HG02571 (cell line): ENCODE results near the gene SLC26A1.

Experiments used
- ATAC-seq: cut with Tn5 transposase; IDR thresholded peaks from one replicate; pipeline ENCODE4 v1.9.1; 2021; ENCODE audit warnings: mild to moderate bottlenecking, moderate library complexity; ENCODE audit not compliant: unreplicated experiment

The SLC26A1 gene

DNA sequence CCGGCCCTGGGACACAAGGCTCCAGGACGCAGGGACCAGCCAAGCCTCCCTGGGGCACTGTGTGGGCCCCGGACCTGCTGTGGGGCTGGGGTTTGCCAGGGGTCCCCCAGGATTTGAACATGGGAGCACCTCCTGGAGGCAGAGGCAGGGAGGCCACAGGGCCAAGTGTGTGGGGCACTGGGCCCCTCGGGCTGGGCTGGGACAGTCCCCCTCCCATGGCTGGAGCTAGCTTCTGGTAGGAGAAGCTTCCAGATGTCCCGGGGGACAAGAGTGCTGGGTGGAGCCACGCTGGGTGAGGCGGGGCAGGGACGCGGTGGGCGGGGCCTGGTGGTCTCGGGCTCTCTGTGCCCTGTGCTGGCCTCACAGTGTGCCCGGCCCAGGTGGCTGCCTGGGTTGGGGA lies 36.8 kb upstream of the SLC26A1 start:
- ATAC-seq = no peak

DNA sequence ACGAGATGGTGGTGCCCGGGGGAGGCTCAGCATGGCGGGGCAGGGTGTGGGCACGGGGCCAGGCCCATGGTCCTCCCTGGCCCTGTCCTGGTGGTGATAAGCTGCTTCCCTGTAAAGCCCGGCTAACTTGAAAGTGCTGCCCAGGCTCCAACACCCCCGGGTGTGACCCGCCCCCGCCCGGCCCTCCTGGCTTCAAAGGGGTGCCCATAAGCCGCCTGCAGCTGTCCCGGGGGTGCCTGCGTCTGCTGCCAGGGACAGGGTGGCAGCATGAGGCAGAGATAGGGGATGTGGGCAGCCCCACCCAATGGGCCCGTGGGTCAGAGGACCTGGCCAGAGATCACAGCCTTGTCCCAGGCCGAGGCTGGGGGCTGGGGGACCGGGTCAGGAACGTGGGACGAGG lies 36.3 kb upstream of the SLC26A1 start:
- no peak for ATAC-seq

DNA sequence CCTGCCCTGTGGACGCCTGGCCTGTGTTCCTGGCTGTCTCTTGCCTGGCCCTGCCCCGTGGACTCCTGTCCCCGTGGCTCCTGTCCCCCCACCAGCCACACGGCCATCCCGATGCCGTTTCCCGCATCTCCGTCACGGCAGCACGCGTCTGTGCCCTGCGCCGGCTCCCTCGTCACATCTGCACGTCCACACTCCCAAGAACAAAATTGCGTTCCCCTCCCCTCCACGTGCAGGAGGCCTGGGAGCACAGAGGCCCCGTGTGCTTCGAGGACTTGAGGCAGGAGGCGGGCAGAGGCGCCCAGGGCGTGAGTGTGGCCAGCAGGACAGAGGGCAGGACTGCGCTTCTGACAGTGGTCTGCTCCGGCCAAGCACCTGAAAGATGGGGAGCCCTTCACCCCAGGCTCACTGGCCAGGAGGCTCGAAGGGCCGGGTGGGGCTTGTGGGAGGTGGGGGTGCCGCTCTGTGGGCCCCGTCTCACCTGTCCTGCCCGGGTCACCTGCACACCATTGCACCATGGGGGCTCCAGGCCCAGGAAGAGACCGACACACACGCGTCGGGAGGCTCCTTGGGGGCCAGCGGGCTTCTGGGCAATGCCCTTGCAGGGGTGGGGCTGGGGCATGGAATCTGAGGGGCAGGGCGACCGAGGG lies 35.5 kb upstream of the SLC26A1 start:
- no peak for ATAC-seq

DNA sequence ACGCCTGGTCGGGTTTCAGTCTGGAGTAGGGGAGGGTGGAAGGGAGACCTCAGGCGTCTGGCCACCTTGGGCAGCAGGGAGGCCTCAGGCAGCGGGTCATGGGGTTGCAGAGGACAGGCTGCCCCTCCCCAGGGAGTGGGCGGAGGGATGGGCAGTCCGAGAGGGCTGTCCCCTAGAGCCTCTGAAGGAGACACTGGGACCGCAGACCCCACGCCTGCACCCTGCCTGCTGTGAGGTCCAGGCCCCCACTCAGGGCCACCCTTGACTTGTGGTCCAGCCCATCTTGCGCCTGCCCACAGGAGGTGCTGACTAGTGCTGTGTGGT lies 34.7 kb upstream of the SLC26A1 start:
- no peak for ATAC-seq

DNA sequence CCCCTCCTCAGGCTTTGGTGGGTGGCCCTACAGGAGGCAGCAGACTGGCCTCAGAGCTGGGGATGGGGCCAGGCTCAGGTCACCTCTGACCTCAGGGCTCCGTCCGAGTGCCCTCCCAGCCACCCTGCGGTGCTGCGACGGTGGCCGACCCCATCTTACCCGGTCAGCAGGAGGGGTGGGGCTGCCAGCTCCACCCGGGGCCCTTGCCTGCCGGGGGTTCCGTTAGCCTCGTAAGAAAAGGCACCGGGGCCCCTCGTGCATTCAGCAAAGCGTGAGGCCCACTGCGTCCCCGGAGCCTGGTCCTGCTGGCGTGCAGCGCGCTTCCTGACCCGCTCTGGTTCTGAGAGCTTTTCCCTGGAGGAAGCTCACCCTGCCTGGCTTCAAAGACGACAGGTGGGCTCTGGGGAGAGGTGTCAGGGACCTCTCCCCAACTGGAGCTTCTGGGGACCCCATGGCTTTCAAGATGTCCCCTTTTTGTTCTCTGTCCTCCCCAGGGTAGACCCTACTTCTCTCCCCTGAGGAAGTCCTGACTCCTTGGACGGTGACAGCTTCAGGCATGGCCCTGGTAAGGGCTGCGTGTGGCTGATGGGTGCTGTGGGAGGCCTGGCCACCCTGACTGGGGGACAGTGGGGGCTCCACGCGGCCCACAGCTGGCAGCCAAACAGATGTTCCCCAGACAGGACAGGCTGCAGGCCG lies 34.2 kb upstream of the SLC26A1 start:
- no peak for ATAC-seq

DNA sequence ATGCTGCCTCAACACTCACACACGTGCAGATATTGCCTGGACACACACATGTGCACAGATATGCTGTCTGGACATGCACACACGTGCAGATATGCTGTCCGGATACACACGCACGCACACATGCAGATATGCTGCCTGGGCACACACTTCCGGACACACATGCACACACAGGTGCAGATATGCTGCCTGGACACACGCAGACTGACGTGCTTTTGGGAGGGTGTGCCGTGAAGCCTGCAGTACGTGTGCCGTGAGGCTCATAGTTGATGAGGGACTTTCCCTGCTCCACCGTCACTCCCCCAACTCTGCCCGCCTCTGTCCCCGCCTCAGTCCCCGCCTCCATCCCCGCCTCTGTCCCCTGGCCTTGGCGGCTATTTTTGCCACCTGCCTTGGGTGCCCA lies 32.9 kb upstream of the SLC26A1 start:
- peak; percentile 53 for ATAC-seq

DNA sequence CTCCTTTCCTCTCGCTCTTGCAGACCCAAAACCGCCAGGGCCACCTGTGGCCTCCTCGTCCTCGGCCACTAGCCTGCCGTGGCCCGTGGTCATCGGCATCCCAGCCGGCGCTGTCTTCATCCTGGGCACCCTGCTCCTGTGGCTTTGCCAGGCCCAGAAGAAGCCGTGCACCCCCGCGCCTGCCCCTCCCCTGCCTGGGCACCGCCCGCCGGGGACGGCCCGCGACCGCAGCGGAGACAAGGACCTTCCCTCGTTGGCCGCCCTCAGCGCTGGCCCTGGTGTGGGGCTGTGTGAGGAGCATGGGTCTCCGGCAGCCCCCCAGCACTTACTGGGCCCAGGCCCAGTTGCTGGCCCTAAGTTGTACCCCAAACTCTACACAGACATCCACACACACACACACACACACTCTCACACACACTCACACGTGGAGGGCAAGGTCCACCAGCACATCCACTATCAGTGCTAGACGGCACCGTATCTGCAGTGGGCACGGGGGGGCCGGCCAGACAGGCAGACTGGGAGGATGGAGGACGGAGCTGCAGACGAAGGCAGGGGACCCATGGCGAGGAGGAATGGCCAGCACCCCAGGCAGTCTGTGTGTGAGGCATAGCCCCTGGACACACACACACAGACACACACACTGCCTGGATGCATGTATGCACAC lies 31.8 kb upstream of the SLC26A1 start:
- ATAC-seq = no peak

DNA sequence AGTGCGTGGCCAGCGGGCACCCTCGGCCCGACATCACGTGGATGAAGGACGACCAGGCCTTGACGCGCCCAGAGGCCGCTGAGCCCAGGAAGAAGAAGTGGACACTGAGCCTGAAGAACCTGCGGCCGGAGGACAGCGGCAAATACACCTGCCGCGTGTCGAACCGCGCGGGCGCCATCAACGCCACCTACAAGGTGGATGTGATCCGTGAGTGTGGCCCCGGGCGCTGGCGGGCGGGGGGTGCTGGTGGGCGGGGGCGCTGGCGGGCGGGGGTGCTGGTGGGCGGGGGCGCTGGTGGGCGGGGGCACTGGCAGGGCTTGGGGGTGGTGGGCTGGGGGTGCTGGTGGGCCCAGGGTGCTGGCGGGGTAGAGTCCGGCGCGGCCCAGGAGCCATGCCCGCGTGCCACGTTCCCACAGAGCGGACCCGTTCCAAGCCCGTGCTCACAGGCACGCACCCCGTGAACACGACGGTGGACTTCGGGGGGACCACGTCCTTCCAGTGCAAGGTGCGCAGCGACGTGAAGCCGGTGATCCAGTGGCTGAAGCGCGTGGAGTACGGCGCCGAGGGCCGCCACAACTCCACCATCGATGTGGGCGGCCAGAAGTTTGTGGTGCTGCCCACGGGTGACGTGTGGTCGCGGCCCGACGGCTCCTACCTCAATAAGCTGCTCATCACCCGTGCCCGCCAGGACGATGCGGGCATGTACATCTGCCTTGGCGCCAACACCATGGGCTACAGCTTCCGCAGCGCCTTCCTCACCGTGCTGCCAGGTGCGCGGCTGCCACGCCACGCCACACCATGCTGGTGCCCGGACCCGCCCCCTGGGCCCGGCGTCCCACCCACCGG lies 30.9 kb upstream of the SLC26A1 start:
- ATAC-seq = no peak

DNA sequence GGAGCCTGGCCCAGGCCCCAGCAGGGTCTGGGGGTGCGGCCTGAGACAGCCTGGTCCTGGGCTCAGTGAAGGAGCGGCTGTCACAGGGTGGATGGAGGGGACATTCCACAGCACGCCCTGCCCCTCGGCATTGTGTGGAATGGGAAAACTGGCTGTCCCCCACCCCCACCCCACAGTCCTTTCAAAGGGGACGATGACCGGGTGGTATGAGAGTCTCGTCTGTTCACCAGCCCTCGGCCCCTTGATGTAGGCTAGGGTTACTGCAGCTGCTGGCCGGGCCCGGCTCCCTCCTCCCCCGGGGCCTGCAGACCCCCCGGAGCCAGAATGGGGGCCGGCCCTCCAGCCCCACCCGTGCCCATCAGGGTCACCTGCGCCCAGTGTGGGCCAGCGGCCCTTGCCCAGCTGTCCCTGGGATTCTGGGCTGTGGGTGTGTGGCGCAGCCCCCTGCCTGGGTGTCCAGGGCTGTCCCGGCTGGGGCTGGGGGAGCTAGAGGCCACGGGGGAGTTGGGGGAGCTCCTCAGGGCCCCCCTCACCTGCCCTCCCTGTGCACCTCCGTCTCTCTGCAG lies 30.0 kb upstream of the SLC26A1 start:
- no peak for ATAC-seq

DNA sequence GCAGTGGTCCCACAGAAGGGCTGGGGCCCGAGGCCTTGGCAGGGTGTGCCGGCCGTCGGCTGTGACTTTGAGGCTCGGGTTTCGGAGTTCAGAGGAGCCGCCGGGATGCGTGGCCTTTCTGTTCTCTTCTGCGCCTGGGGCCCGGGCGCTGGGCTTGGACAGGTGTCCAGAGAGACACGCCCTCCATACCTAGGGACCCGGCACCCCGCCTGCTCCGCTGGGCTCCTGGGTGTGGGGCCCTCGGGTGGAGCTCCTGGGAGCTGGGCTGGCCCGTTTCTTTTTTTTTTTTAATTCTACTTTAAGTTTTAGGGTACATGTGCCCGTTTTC lies 29.5 kb upstream of the SLC26A1 start:
- no peak for ATAC-seq

DNA sequence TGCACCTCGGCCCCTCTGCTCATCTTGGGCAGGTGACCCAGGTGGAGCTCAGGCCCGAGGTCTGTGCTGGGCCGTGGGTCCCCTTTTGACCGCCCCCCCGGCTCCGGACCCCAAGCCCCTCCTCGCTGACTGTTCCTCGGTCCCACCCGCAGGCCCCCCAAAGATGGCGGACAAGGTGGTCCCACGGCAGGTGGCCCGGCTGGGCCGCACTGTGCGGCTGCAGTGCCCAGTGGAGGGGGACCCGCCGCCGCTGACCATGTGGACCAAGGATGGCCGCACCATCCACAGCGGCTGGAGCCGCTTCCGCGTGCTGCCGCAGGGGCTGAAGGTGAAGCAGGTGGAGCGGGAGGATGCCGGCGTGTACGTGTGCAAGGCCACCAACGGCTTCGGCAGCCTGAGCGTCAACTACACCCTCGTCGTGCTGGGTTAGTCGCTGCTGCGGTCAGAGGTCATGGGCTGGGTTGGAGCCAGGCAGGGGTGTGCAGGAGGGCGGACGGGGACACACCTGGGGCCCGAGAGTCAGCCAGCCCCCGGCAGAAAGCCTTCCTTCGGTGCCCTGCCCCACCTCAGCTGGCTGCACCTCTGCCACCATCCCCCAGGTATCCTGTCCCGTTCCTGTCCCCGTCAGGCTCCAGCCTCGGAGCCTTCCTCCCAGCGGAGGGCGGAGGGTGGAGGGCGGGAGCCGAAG lies 29.0 kb upstream of the SLC26A1 start:
- ATAC-seq = no peak

DNA sequence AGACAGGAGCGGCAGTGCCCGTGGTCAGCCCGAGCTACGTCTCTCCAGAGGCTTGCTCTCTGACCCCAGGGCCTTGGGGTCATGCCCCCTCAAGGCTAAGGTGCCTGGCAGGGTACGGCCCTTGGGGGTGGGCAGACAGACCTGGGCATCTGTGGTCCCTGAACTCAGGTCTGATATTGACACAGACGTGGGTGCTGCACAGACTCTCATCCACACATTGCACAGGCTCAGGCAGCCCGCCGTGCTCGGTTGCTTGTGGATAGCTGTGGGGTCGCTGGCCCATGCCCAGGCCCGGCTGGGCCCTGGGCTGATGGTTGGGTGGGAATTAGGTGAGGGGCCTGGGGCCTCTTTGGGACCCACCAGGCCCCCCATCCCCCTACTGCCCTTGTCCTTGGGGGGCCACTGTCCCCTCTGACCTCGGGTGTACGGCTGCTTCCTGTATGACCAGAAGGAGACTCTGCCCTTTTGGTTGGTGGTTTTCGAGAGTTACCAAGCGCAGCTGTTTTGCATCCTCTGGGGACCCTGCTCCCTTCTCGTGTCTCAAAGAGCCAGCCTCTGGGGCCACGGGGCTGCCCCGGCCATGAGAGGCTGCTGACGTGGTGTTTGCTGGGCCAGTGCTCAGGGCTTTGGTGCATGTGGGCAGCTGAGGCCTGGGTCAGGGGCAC lies 28.3 kb upstream of the SLC26A1 start:
- peak; percentile 63 for ATAC-seq

DNA sequence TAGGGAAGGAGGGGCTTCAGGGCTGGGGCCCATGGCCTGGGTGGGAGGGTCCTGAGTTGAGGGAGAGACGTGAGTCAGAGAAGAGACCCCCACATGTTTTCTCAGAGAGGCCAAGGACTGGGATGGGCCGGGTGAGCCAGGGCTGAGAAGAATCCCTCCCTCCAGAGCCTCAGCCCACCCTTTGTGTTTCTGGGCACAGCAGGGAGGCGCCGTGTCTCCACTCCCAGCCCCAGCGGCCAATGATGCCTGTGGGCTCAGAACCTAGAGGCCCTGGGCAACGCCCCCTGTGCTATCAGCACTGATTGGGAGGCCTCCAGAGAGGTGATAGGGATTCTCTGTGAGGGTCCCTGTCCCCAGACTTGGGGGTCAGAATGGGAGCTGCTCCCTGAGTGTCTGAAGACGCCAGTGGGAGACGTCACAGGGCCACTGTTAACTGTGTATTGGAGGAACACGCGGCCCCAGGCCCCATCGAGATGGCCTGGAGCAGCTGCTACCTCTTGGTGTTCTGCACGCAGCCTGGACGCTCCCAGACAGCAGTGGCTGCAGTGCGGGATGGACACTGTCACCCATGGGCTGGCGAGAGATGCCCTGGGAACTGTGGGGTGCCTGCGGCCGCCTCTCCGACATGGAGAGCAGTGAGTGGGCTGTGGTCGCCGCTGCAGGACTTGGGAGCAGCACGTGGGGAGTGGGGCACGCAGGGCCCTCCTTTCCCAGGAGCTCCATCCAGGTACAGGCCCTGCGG lies 26.7 kb upstream of the SLC26A1 start:
- ATAC-seq = no peak

DNA sequence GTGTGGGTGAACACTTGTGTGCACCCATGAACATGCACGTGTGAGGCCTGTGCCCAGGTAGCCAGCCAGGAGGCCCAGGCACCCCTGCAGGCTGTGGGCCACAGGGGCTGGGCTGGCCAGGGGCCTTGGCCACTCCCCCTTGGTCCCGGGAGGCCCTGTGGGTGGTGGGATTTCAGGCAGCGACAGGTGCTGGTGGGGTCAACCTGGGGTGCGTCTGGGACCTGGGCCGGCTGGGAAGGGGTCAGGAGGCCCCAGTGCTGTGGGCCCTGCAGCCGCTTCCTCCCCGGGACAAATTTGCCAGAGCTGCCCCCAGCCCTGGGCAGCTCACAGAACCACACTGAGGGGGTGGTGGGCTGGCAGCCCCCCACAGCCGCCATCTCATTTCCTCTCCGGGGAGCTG lies 26.1 kb upstream of the SLC26A1 start:
- no peak for ATAC-seq

DNA sequence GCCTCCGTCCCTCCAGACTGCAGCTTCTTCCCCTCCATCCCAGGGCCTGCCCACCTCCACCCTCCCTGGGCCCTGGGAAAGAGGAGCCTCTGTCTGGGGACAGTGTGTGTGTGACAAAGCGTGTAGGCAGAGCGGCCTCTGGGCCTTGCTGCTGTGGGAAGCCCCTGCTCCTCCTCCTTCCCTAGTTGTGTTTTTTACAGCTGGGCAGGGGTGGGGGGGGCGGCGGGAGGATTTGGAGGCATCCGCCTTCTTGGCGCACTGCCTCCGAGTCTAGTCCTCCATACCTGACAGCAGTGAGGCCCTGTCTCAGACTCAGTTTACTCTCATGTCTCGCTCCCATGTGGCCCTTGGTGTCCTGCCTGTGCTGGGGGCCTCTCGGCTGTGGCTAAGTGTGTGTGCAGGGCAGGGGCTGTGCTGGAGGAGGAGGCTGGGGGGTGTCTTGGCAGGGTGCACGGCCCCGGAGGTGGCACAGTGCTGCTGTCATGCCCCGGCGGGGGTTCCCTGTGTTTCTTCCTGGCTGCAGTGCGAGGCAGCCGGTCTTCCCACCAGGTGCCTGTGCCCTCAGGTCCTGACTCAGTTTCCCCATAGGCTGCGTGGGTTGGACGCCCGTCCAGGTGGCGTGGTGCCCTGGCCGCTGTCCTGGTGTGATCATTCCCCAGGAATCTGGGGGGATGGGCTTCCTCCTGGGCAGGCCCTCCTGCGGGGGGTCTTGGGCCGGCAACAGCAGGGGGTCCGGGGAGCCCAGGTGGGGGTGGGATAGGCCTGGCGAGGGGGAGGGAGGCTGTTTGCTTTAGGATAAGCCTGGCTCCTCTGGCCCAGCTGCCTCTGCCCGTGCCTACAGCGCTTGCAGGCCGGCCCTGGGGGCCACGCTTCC lies 25.2 kb upstream of the SLC26A1 start:
- no peak for ATAC-seq

DNA sequence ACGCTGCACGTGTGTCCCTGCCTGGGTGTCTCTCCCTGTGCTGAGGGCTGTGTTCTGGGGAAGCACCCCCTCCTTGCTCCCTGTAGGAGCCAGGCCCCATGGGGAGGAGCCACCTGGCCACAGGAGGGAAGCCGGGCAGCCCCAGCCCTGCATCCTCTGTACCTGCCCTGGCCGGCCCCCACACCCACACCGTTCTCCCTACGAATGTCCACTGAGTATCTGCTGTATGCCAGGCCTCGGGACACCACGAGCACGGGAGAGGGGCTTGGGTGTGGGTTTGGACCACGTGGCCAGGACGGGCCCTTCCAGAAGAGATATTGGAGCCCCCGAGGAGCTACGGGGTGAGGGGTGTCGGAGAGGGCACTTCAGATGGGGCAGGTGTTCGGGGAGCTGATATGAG lies 24.5 kb upstream of the SLC26A1 start:
- no peak for ATAC-seq

DNA sequence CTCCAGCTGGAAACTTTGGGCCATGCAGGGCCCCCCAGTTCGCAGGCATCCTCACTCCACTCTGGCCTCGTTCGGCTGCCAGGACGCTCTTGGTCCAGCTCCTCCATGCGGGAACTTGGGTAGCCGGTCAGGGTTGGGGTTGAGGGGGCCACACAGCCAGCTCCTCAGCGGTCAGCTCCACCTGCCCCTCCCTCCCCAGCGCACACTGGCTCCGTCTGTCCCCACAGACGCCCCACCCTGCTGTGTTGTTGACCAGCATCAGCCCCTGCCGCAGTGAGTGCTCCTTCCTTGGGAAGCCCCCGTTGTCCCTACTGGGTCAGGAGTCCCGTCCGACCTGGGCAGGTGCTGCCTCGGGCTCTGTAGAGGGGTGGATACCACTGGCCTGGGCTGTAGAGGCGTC lies 24.0 kb upstream of the SLC26A1 start:
- ATAC-seq = no peak

DNA sequence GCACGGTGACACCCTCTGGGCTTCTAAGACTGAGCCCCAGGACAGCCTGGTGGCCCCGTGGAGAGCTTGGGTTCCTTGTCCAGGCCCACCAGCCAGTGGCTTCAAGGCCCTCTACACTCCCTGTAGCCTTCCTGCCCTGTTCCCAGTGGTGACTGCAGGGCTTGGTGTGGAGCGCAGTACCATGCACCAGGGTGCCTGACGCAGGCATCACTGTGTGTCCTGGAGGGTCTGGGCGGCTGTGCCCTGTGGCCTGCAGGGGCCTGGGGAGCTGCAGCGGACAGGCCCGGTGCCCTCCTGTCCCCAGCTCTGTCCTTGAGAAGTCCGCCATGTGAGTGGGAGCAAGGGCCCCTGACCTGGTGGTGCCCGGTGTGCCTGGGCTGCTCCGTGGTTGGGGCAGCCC lies 22.5 kb upstream of the SLC26A1 start:
- ATAC-seq = no peak

DNA sequence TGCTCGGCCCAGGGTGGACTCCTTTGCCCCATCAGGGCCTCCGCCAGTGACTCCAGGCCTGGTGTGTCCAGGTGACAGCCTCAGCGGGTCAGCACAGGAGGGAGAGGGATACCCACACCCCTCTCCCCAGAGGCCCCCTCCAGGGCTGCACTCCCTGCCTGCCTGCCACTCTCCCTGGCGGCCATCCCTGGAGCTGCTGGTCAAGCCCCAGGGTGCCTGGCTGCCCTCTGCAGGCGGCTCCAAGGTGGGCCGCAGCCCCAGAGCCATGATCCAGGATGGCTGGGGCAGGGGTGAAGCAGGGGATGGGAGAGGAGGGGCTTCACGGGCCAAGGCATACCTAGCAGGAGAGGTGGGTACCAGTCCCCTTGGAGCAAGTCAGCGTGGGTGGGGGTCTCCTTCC lies 22.0 kb upstream of the SLC26A1 start:
- ATAC-seq = no peak
